ENCODE measurements around the gene KLK1.

KLK1 gene

GRCh38 chr19:50796634-50797428 lies 26.8 kb downstream of the KLK1 start:
- TF ChIP-seq SPI1 (IDR thresholded peaks at IDR 0.05; ENCODE audit: low read depth, low read length) (no peak), POU2F2 (IDR thresholded peaks at IDR 0.05; ENCODE audit: low read depth, low read length) (no peak), POLR2A (IDR thresholded peaks at IDR 0.05; ENCODE audit: low read depth, low read length) (peak; percentile 88), POLR2AphosphoS5 (IDR thresholded peaks at IDR 0.05; ENCODE audit: low read depth, low read length) (peak; percentile 88; the same call in 1 of the 2 replicates), TAF1 (IDR thresholded peaks at IDR 0.05; ENCODE audit: low read depth, low read length) (no peak), PAX5 (IDR thresholded peaks at IDR 0.05; ENCODE audit: insufficient read depth, low read length, severe bottlenecking) (no peak)
- no peak for DNase-seq (ENCODE audit: insufficient read length, low spot score)
- no peak for FAIRE-seq

- no peak for FAIRE-seq
- no peak for DNase-seq (ENCODE audit: insufficient read length, low spot score)
Measured at GRCh38 chr19:50796128-50796633, 27.4 kb downstream of the KLK1 start.

GRCh38 chr19:50795664-50796073 lies 27.9 kb downstream of the KLK1 start:
- peak; percentile 17 for TF ChIP-seq POLR2AphosphoS5 (IDR thresholded peaks at IDR 0.05; ENCODE audit: low read depth, low read length)
- peak; percentile 12; the same call in 1 of the 2 replicates for TF ChIP-seq POLR2A (IDR thresholded peaks at IDR 0.05; ENCODE audit: low read depth, low read length)
- TF ChIP-seq POU2F2 (IDR thresholded peaks at IDR 0.05; ENCODE audit: low read depth, low read length), result peak; percentile 34; the same call in 1 of the 2 replicates
- no peak for TF ChIP-seq PAX5 (IDR thresholded peaks at IDR 0.05; ENCODE audit: insufficient read depth, low read length, severe bottlenecking)
- DNase-seq (ENCODE audit: insufficient read length, low spot score), result no peak
- no peak for FAIRE-seq

More at GRCh38 chr19:50796128-50796633, 27.4 kb downstream of the KLK1 start:
- peak; percentile 7 for TF ChIP-seq POU2F2 (IDR thresholded peaks at IDR 0.05; ENCODE audit: low read depth, low read length)
- TF ChIP-seq SPI1 (IDR thresholded peaks at IDR 0.05; ENCODE audit: low read depth, low read length), result no peak

GRCh38 chr19:50794876-50795663 lies 28.5 kb downstream of the KLK1 start:
- FAIRE-seq (peak; percentile 82), DNase-seq (ENCODE audit: insufficient read length, low spot score) (no peak)
- TF ChIP-seq POU2F2 (IDR thresholded peaks at IDR 0.05; ENCODE audit: low read depth, low read length), result peak; percentile 70; the same call in 1 of the 2 replicates
- TF ChIP-seq POLR2A (IDR thresholded peaks at IDR 0.05; ENCODE audit: low read depth, low read length), result peak; percentile 80
- peak; percentile 77 for TF ChIP-seq POLR2AphosphoS5 (IDR thresholded peaks at IDR 0.05; ENCODE audit: low read depth, low read length)
- no peak for TF ChIP-seq PAX5 (IDR thresholded peaks at IDR 0.05; ENCODE audit: insufficient read depth, low read length, severe bottlenecking)
- no peak for TF ChIP-seq TAF1 (IDR thresholded peaks at IDR 0.05; ENCODE audit: low read depth, low read length)

GRCh38 chr19:50794074-50794875 lies 29.3 kb downstream of the KLK1 start:
- DNase-seq (ENCODE audit: insufficient read length, low spot score) (peak; percentile 69), FAIRE-seq (peak; percentile 57)
- peak; percentile 86 for TF ChIP-seq POLR2AphosphoS5 (IDR thresholded peaks at IDR 0.05; ENCODE audit: low read depth, low read length)
- peak; percentile 89 for TF ChIP-seq POU2F2 (IDR thresholded peaks at IDR 0.05; ENCODE audit: low read depth, low read length)
- TF ChIP-seq POLR2A (IDR thresholded peaks at IDR 0.05; ENCODE audit: low read depth, low read length), result peak; percentile 91
- no peak for TF ChIP-seq PAX5 (IDR thresholded peaks at IDR 0.05; ENCODE audit: insufficient read depth, low read length, severe bottlenecking)

GRCh38 chr19:50793558-50794065 lies 30.0 kb downstream of the KLK1 start:
- DNase-seq (ENCODE audit: insufficient read length, low spot score) (no peak), FAIRE-seq (no peak)
- TF ChIP-seq POLR2AphosphoS5 (IDR thresholded peaks at IDR 0.05; ENCODE audit: low read depth, low read length), result 0 out of 2 replicates have a peak, but pooled peaks have one; percentile 15
- no peak; the same call in 1 of the 2 replicates for TF ChIP-seq POU2F2 (IDR thresholded peaks at IDR 0.05; ENCODE audit: low read depth, low read length)

- DNase-seq (ENCODE audit: insufficient read length, low spot score) (no peak), FAIRE-seq (no peak)
- TF ChIP-seq TAF1 (IDR thresholded peaks at IDR 0.05; ENCODE audit: low read depth, low read length) (no peak), POLR2AphosphoS5 (IDR thresholded peaks at IDR 0.05; ENCODE audit: low read depth, low read length) (peak; percentile 64; the same call in 1 of the 2 replicates), POLR2A (IDR thresholded peaks at IDR 0.05; ENCODE audit: low read depth, low read length) (peak; percentile 66), POU2F2 (IDR thresholded peaks at IDR 0.05; ENCODE audit: low read depth, low read length) (peak; percentile 64; the same call in 1 of the 2 replicates), PAX5 (IDR thresholded peaks at IDR 0.05; ENCODE audit: insufficient read depth, low read length, severe bottlenecking) (no peak), SPI1 (IDR thresholded peaks at IDR 0.05; ENCODE audit: low read depth, low read length) (no peak)
Measured at GRCh38 chr19:50792272-50793250, 31.0 kb downstream of the KLK1 start.

GRCh38 chr19:50791594-50792271 lies 31.9 kb downstream of the KLK1 start:
- FAIRE-seq (no peak), DNase-seq (ENCODE audit: insufficient read length, low spot score) (no peak)
- TF ChIP-seq PAX5 (IDR thresholded peaks at IDR 0.05; ENCODE audit: insufficient read depth, low read length, severe bottlenecking) (no peak), POU2F2 (IDR thresholded peaks at IDR 0.05; ENCODE audit: low read depth, low read length) (no peak), POLR2A (IDR thresholded peaks at IDR 0.05; ENCODE audit: low read depth, low read length) (no peak), TAF1 (IDR thresholded peaks at IDR 0.05; ENCODE audit: low read depth, low read length) (no peak), POLR2AphosphoS5 (IDR thresholded peaks at IDR 0.05; ENCODE audit: low read depth, low read length) (no peak), SPI1 (IDR thresholded peaks at IDR 0.05; ENCODE audit: low read depth, low read length) (no peak)
